Neuronal stem cell (in vitro differentiated cells): Measurements from ENCODE around the gene CEP128.

Experiments
- DNase-seq: peaks from one replicate; pipeline ENCODE4 v3.0.0-alpha.2; 2013; ENCODE audit warnings: low spot score
- H2AFZ ChIP-seq: one replicate; pipeline ENCODE4 v1.6.1; 2013; ENCODE audit warnings: mild to moderate bottlenecking, low read length, inconsistent platforms
- H2AK5ac ChIP-seq: 2 replicates; pipeline ENCODE4 v1.6.1; 2013; ENCODE audit warnings: low read depth, mild to moderate bottlenecking, inconsistent platforms, low read length, moderate library complexity, mixed read lengths
- H2BK120ac ChIP-seq: 2 replicates; pipeline ENCODE4 v1.6.1; 2013; ENCODE audit warnings: low read depth, mild to moderate bottlenecking, inconsistent platforms, low read length, moderate library complexity, mixed read lengths
- H2BK12ac ChIP-seq: one replicate; pipeline ENCODE4 v1.6.1; 2013; ENCODE audit warnings: low read length, inconsistent platforms
- H2BK15ac ChIP-seq: 2 replicates; pipeline ENCODE4 v1.6.1; 2013; ENCODE audit warnings: mild to moderate bottlenecking, low read length, inconsistent platforms, mixed read lengths
- H2BK5ac ChIP-seq: one replicate; pipeline ENCODE4 v1.6.1; 2013; ENCODE audit warnings: inconsistent platforms, mild to moderate bottlenecking, low read length, moderate library complexity
- H3K14ac ChIP-seq: one replicate; pipeline ENCODE4 v1.6.1; 2013; ENCODE audit warnings: low read length, inconsistent platforms
- H3K18ac ChIP-seq: 2 replicates; pipeline ENCODE4 v1.6.1; 2013; ENCODE audit warnings: low read length, inconsistent platforms
- H3K23ac ChIP-seq: 2 replicates; pipeline ENCODE4 v1.6.1; 2013; ENCODE audit warnings: low read depth, mild to moderate bottlenecking, mixed read lengths, low read length, inconsistent platforms; ENCODE audit not compliant: poor library complexity
- H3K27ac ChIP-seq: replicated peaks from 3 replicates; pipeline ENCODE4 v1.5.1; 2013; ENCODE audit warnings: low read length, inconsistent platforms
- H3K27me3 ChIP-seq, 3 experiments: 2 replicates each; pipeline ENCODE4 v1.6.1; 2013; ENCODE audit warnings: low read length in 3 of 3, mild to moderate bottlenecking in 2 of 3, inconsistent platforms in 1 of 3, low read depth in 1 of 3, mixed read lengths in 1 of 3, moderate library complexity in 1 of 3; ENCODE audit not compliant: control insufficient read depth in 3 of 3, insufficient read depth in 3 of 3
- H3K36me3 ChIP-seq, 2 donors: replicated peaks in 1 of 2; 2 replicates each; pipeline ENCODE4 v1.6.1; 2013; ENCODE audit warnings: low read length in 2 of 2; ENCODE audit not compliant: control insufficient read depth in 2 of 2, insufficient read depth in 2 of 2
- H3K4ac ChIP-seq: 2 replicates; pipeline ENCODE4 v1.6.1; 2013; ENCODE audit warnings: inconsistent platforms, mild to moderate bottlenecking, low read length, moderate library complexity
- H3K4me1 ChIP-seq, 2 donors: 1 replicate in 1 of 2; 2 replicates in 1 of 2; pipeline ENCODE4 v1.6.1; 2013; ENCODE audit warnings: low read length in 2 of 2, low read depth in 1 of 2; ENCODE audit not compliant: control insufficient read depth in 2 of 2, insufficient read depth in 1 of 2
- H3K4me2 ChIP-seq: one replicate; pipeline ENCODE4 v1.6.1; 2013; ENCODE audit warnings: mild to moderate bottlenecking, low read length, inconsistent platforms; ENCODE audit not compliant: insufficient read depth, poor library complexity, severe bottlenecking
- H3K4me3 ChIP-seq, 2 donors: 2 replicates each; pipeline ENCODE4 v1.5.1; 2013; ENCODE audit warnings: low read length in 2 of 2, mild to moderate bottlenecking in 2 of 2, inconsistent platforms in 1 of 2, moderate library complexity in 1 of 2
- H3K79me1 ChIP-seq: one replicate; pipeline ENCODE4 v1.6.1; 2013; ENCODE audit warnings: low read depth, mild to moderate bottlenecking, inconsistent platforms, low read length, moderate library complexity
- H3K9ac ChIP-seq: one replicate; pipeline ENCODE4 v1.6.1; 2013; ENCODE audit warnings: mild to moderate bottlenecking, low read depth, low read length, inconsistent platforms; ENCODE audit not compliant: poor library complexity
- H3K9me3 ChIP-seq, 2 donors: replicated peaks in 1 of 2; 2 replicates each; pipeline versions ENCODE3 to v1.6.1; 2013; ENCODE audit warnings: low read length in 2 of 2, mild to moderate bottlenecking in 2 of 2, inconsistent platforms in 1 of 2, low read depth in 1 of 2, mixed read lengths in 1 of 2, moderate library complexity in 1 of 2; ENCODE audit not compliant: control insufficient read depth in 2 of 2, insufficient read depth in 1 of 2
- H4K8ac ChIP-seq: one replicate; pipeline ENCODE4 v1.6.1; 2013; ENCODE audit warnings: low read depth, mild to moderate bottlenecking, inconsistent platforms, low read length, moderate library complexity
- H4K91ac ChIP-seq: one replicate; pipeline ENCODE4 v1.6.1; 2013; ENCODE audit warnings: low read length, low read depth, mild to moderate bottlenecking, inconsistent platforms; ENCODE audit not compliant: poor library complexity
- WGBS, 2 donors: extraction: QIAGEN DNeasy Blood & Tissue Kit; methylation state at CpG; one replicate each; pipeline ENCODE4 v1.1.7; 2013; ENCODE audit warnings: missing lambda C conversion rate in 2 of 2, mixed read lengths in 1 of 2; ENCODE audit not compliant: insufficient read length in 2 of 2, insufficient replicate concordance in 1 of 2; ENCODE audit errors: extremely low coverage in 2 of 2; 5-methylcytosine and 5-hydroxymethylcytosine counted together

The CEP128 gene

GRCh38 chr14:80906946-80907345 is 34.6 kb downstream of the CEP128 start:
- Histone ChIP-seq H2BK15ac (no peak overlapping the region), H4K8ac (no peak overlapping the region), H2BK120ac (no peak overlapping the region), H3K4me2 (no peak overlapping the region), H2BK5ac (no peak overlapping the region), H3K23ac (no peak overlapping the region), H2AFZ (no peak overlapping the region), H3K27me3 (no peaks in the 10 kb centered on the region), H2AK5ac (no peak overlapping the region), H3K9ac (no peak overlapping the region), H3K36me3 (peaks cover 0 to 11% of the 10 kb centered on the region in 2 donors), H4K91ac (no peak overlapping the region), H3K18ac (no peak overlapping the region), H3K79me1 (no peaks in the 10 kb centered on the region), H3K4me1 (no peaks in the 10 kb centered on the region), H3K27ac (no peak overlapping the region), H3K4ac (no peak overlapping the region), H3K4me3 (no peak overlapping the region), H2BK12ac (no peak overlapping the region), H3K14ac (no peak overlapping the region), H3K9me3 (no peaks in the 10 kb centered on the region)
- no peak for DNase-seq
- no CpG with 5 or more reads among the region's 4 CpGs for WGBS, 2 donors

DNA sequence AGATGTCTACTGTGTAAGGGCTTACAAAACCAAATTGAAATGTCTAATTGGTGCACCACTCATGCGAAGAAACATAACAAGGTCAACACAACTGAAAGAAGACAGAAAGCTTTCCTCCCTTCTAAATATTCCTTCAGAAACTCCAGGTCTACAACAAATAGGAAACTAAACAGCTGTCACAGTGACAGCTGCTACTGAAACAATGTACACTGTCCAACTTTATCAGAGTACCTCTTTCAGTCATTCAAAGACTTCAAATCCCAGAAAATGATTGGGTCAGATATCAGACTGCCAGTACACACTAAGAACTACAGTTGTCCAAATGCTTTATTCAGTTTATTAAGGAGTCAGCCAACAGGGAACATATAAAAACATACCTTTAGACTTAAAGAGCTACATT is 35.2 kb downstream of the CEP128 start:
- H3K36me3 ChIP-seq = peaks cover 0 to 11% of the 10 kb centered on the region in 2 donors
- H4K8ac ChIP-seq = no peak overlapping the region
- H2AFZ ChIP-seq = no peak overlapping the region
- H3K14ac ChIP-seq = no peak overlapping the region
- no peaks in the 10 kb centered on the region for H3K4me1 ChIP-seq
- H3K4ac ChIP-seq = no peak overlapping the region
- no peaks in the 10 kb centered on the region for H3K9me3 ChIP-seq
- DNase-seq = no peak
- no peak overlapping the region for H3K27ac ChIP-seq
- no peak overlapping the region for H3K9ac ChIP-seq
- H2BK15ac ChIP-seq = no peak overlapping the region
- H3K4me2 ChIP-seq = no peak overlapping the region
- no peak overlapping the region for H4K91ac ChIP-seq
- no peak overlapping the region for H3K18ac ChIP-seq
- H2AK5ac ChIP-seq = no peak overlapping the region
- H3K79me1 ChIP-seq = no peaks in the 10 kb centered on the region
- no peak overlapping the region for H3K23ac ChIP-seq
- H3K27me3 ChIP-seq = no peaks in the 10 kb centered on the region
- H2BK120ac ChIP-seq = no peak overlapping the region
- H2BK5ac ChIP-seq = no peak overlapping the region
- no peak overlapping the region for H3K4me3 ChIP-seq
- WGBS, 2 donors = no CpG with 5 or more reads among the region's 1 CpG
- no peak overlapping the region for H2BK12ac ChIP-seq

DNA sequence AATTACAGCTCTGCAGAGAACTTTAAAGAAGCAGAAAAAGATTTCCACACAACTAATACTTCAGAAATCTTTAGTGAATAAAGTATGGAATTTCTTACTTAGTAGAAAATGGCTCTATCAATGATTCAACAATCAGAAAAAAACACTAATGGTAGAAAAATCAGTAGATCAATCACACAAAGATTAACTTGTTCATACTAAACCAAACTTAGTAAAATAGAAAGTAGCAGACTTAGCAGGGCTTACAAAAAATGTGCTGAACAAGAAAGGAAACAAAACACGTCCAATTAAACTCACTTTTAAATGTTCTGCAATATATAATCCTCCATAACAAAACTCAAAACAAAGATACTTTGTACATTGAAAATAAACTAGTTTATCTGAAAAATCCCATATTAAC is 38.9 kb downstream of the CEP128 start:
- DNase-seq = no peak
- H3K9ac ChIP-seq = no peak overlapping the region
- WGBS, 2 donors = no CpG with 5 or more reads among the region's 1 CpG
- H3K23ac ChIP-seq = no peak overlapping the region
- H3K4me1 ChIP-seq = no peaks in the 10 kb centered on the region
- no peak overlapping the region for H2BK5ac ChIP-seq
- no peaks in the 10 kb centered on the region for H3K9me3 ChIP-seq
- peaks cover 0 to 11% of the 10 kb centered on the region in 2 donors for H3K36me3 ChIP-seq
- no peak overlapping the region for H3K18ac ChIP-seq
- H2BK120ac ChIP-seq = no peak overlapping the region
- H2AFZ ChIP-seq = no peak overlapping the region
- no peak overlapping the region for H2AK5ac ChIP-seq
- H3K14ac ChIP-seq = no peak overlapping the region
- H3K27ac ChIP-seq = no peak overlapping the region
- H4K8ac ChIP-seq = no peak overlapping the region
- no peak overlapping the region for H3K4me2 ChIP-seq
- H3K4me3 ChIP-seq = no peak overlapping the region
- no peak overlapping the region for H2BK12ac ChIP-seq
- H3K4ac ChIP-seq = no peak overlapping the region
- no peak overlapping the region for H2BK15ac ChIP-seq
- no peak overlapping the region for H4K91ac ChIP-seq
- H3K27me3 ChIP-seq = no peaks in the 10 kb centered on the region
- H3K79me1 ChIP-seq = no peaks in the 10 kb centered on the region

- no peak overlapping the region for H2BK120ac ChIP-seq
- no peaks in the 10 kb centered on the region for H3K9me3 ChIP-seq
- no peak overlapping the region for H3K23ac ChIP-seq
- H2AFZ ChIP-seq = no peak overlapping the region
- H3K4me3 ChIP-seq = no peak overlapping the region
- no peaks in the 10 kb centered on the region for H3K27me3 ChIP-seq
- DNase-seq = no peak
- no peak overlapping the region for H3K14ac ChIP-seq
- no peak overlapping the region for H2AK5ac ChIP-seq
- no peak overlapping the region for H3K4ac ChIP-seq
- no peak overlapping the region for H3K4me2 ChIP-seq
- H4K91ac ChIP-seq = no peak overlapping the region
- H3K27ac ChIP-seq = no peak overlapping the region
- no peak overlapping the region for H2BK5ac ChIP-seq
- no peak overlapping the region for H4K8ac ChIP-seq
- no peak overlapping the region for H2BK15ac ChIP-seq
- H3K18ac ChIP-seq = no peak overlapping the region
- WGBS, 2 donors = no CpG with 5 or more reads among the region's 3 CpGs
- no peak overlapping the region for H2BK12ac ChIP-seq
- H3K4me1 ChIP-seq = no peaks in the 10 kb centered on the region
- H3K79me1 ChIP-seq = no peaks in the 10 kb centered on the region
- peaks cover 0 to 11% of the 10 kb centered on the region in 2 donors for H3K36me3 ChIP-seq
- no peak overlapping the region for H3K9ac ChIP-seq
Observed at GRCh38 chr14:80901822-80902221, 39.7 kb downstream of the CEP128 start.
